ENCODE results near the gene NDE1. TPM values are rescaled to one million over a fixed set of nuclear protein-coding genes. Genes with fewer than 3 reads are reported as not detected.

Gene NDE1
- total RNA-seq, 6 donors from 2014 or later, result 19.5 to 63.9 (median 37.0) TPM

DNA sequence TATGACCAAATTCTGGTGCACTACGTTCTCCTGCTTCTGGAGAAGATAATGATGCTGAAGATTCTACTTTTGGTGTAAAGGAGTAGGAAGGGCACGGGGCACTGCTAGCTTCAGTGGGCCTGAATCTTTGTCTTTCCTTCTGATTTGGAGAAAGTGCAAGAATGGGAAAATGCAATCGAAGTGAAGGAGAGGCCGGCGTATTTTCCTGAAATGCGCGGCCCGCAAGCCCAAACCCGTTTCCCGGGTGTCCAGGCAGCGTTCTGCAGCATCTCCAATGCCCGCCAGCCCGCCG, 372 bp upstream of the NDE1 start:
- DNase-seq (no peak), ATAC-seq (ENCODE audit: low FRiP score in 2 of 2) (no peak)
- peaks cover 0 to 4% (median 0%) of the 10 kb centered on the region in 4 donors for H3K36me3 ChIP-seq
- peak overlapping the region; percentile 90 to 96 (median 96) for H3K27ac ChIP-seq
- peaks cover 14 to 39% (median 26%) of the 10 kb centered on the region in 4 donors for H3K4me1 ChIP-seq
- H3K9me3 ChIP-seq, result no peaks in the 10 kb centered on the region
- peak overlapping the region; percentile 62 to 97 (median 86) for H3K4me3 ChIP-seq
- H3K27me3 ChIP-seq, result no peaks in the 10 kb centered on the region
- WGBS, 2 donors, result 1 to 4% methylated on average over 7 to 14 of the region's 14 CpGs
- TF ChIP-seq, protein P1, sequence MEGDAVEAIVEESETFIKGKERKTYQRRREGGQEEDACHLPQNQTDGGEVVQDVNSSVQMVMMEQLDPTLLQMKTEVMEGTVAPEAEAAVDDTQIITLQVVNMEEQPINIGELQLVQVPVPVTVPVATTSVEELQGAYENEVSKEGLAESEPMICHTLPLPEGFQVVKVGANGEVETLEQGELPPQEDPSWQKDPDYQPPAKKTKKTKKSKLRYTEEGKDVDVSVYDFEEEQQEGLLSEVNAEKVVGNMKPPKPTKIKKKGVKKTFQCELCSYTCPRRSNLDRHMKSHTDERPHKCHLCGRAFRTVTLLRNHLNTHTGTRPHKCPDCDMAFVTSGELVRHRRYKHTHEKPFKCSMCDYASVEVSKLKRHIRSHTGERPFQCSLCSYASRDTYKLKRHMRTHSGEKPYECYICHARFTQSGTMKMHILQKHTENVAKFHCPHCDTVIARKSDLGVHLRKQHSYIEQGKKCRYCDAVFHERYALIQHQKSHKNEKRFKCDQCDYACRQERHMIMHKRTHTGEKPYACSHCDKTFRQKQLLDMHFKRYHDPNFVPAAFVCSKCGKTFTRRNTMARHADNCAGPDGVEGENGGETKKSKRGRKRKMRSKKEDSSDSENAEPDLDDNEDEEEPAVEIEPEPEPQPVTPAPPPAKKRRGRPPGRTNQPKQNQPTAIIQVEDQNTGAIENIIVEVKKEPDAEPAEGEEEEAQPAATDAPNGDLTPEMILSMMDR (IDR thresholded peaks at IDR 0.05), result no peak
- TF ChIP-seq POLR2AphosphoS5 (IDR thresholded peaks at IDR 0.05), result no peak
- TF ChIP-seq EP300 (IDR thresholded peaks at IDR 0.05), result no peak

DNA sequence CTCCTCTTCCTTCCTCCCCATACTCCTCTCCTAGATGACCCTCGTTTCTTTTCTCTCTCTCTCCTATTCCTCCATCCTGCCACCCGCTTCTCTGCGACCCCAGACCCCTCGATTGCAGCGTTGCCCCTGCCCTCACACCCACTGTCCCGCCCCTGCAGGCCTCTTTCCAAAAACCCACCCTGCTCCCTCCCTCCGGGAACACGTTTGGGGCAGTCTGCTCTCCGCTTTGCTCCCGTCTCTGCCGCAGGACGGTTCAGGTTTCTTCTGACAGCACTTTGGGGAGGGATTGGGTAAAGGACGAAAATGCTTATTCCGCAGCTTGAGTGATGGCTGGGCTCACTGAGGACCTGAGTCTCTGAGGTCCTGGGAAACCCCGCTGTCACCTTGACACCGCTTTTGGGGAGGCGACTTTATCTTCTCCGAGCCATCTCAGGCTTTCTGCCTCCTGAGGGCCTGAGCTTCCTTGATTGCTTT, 690 bp downstream of the NDE1 start:
- H3K27ac ChIP-seq, result peak overlapping the region; percentile 90 to 96 (median 96)
- peak overlapping the region; percentile 86 to 97 (median 92) for H3K4me3 ChIP-seq
- H3K36me3 ChIP-seq, result peaks cover 0 to 4% (median 0%) of the 10 kb centered on the region in 4 donors
- TF ChIP-seq POLR2AphosphoS5 (IDR thresholded peaks at IDR 0.05) (no peak), POLR2A (IDR thresholded peaks at IDR 0.05) (no peak), EP300 (IDR thresholded peaks at IDR 0.05) (no peak)
- TF ChIP-seq, protein P1 (IDR thresholded peaks at IDR 0.05), result no peak
- no peaks in the 10 kb centered on the region for H3K9me3 ChIP-seq
- peaks cover 14 to 39% (median 26%) of the 10 kb centered on the region in 4 donors for H3K4me1 ChIP-seq
- WGBS, 2 donors, result 0 to 1% methylated on average over 17 to 18 of the region's 18 CpGs
- H3K27me3 ChIP-seq, result no peaks in the 10 kb centered on the region
- ATAC-seq (ENCODE audit: low FRiP score in 2 of 2) (peak in 1 of 2 donors; percentile 37), DNase-seq (peak in 1 of 2 donors; percentile 25)

DNA sequence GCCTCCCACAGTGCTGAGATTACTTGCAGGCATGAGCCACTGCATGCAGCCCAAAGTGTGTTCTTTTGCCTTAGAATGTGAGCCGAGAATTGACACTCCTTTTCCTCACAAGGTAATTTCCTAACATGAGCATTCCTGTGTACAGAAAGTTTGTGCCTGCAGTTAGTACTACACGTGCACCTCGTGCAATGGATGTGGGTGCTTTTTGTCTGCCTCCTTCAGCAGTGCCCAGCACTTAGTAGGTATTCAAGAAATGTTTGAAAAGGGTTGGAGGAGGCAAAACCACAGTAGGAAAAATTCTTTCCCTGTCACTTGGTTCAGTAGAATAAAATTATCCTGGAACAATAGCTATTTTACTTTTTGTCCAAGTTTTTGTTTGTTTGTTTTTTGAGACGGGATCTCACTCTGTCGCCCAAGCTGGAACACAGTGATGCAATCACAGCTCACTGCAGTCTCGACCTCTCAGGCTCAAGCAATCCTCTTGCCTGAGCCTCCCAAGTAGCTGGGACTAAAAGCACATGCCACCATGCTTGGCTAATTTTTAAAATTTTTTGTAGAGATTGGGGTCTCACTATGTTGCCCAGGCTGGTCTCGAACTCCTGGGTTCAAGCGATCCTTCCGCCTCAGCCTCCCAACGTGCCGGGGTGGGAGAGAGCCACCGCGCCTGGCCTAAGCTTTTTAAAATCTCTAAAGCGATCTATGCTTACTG, 2.4 kb downstream of the NDE1 start:
- no peak for TF ChIP-seq POLR2A (IDR thresholded peaks at IDR 0.05)
- TF ChIP-seq, protein P1 (IDR thresholded peaks at IDR 0.05), result no peak
- TF ChIP-seq EP300 (IDR thresholded peaks at IDR 0.05), result no peak
- TF ChIP-seq POLR2AphosphoS5 (IDR thresholded peaks at IDR 0.05), result no peak

DNA sequence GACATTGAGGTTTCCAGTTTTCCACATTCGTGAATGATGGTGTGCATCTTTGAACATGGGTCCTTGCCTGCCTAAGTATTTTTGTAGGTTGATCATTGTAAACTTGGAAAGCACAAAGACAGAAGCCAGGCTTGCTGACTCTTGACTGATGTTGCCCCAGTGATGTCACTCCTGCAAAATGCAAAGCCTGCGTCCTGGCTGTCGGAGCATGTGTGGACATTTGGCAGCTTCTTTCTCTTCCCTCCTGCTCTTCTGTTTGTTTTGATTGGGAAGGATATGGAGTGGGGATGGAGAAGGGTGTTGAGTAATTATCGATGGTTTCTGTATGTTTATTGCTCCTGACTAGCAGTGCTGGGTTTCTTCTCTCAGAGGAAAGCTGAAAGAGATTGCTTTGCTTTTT, 3.2 kb downstream of the NDE1 start:
- H3K27ac ChIP-seq, result no peak overlapping the region
- peaks cover 0 to 7% (median 0%) of the 10 kb centered on the region in 4 donors for H3K36me3 ChIP-seq
- DNase-seq, result no peak
- 48 to 49% methylated on average over 4 of the region's 4 CpGs for WGBS, 2 donors
- no peaks in the 10 kb centered on the region for H3K27me3 ChIP-seq
- ATAC-seq (ENCODE audit: low FRiP score in 2 of 2), result no peak
- peaks cover 14 to 39% (median 26%) of the 10 kb centered on the region in 4 donors for H3K4me1 ChIP-seq
- no peaks in the 10 kb centered on the region for H3K9me3 ChIP-seq
- no peak for TF ChIP-seq EP300 (IDR thresholded peaks at IDR 0.05)
- TF ChIP-seq POLR2AphosphoS5 (IDR thresholded peaks at IDR 0.05), result no peak
- TF ChIP-seq, protein P1 (IDR thresholded peaks at IDR 0.05), result no peak
- TF ChIP-seq POLR2A (IDR thresholded peaks at IDR 0.05), result no peak
- H3K4me3 ChIP-seq, result no peak overlapping the region

More for the DNA sequence above, 2.4 kb downstream of the NDE1 start:
- H3K4me1 ChIP-seq, result peaks cover 14 to 39% (median 26%) of the 10 kb centered on the region in 4 donors
- H3K27ac ChIP-seq, result no peak overlapping the region
- ATAC-seq (ENCODE audit: low FRiP score in 2 of 2) (no peak), DNase-seq (peak in 1 of 2 donors; percentile 33)
- H3K36me3 ChIP-seq, result peaks cover 0 to 4% (median 0%) of the 10 kb centered on the region in 4 donors
- H3K27me3 ChIP-seq, result no peaks in the 10 kb centered on the region
- WGBS, 2 donors, result 83 to 91% methylated on average over 14 of the region's 14 CpGs
- H3K4me3 ChIP-seq, result no peak overlapping the region
- H3K9me3 ChIP-seq, result no peaks in the 10 kb centered on the region
